Activated CD8-positive, alpha-beta T cell treated with anti-CD3 and anti-CD28 coated beads, Interleukin-2, amount 10 ng/mL, durations not matched to agents 7 days and 5 days (primary cell): ENCODE results near the gene F3. TPM values are rescaled to one million over a fixed set of nuclear protein-coding genes. Genes with fewer than 3 reads are reported as not detected.
"Not testable (repeated sequence)": the region's sequence is repeated elsewhere in the genome, so short reads cannot be mapped to it uniquely, and the experiment has no call there.

Experiments used
- ATAC-seq: fragments of 150-1000 bp; cut with Tn5 transposase; one replicate; pipeline ENCODE4 v1.10.0; 2021; ENCODE audit warnings: moderate library complexity
- CTCF ChIA-PET: fragments of 350-600 bp; sonication (Branson Sonifier 250); formaldehyde crosslinking; loops from one replicate; lab custom pipeline; 2021; ENCODE audit warnings: antibody characterized with exemption; lab: Charles Lee
- POLR2A ChIA-PET: fragments of 350-600 bp; sonication (Branson Sonifier 250); formaldehyde crosslinking; loops from one replicate; lab custom pipeline; 2021; ENCODE audit warnings: antibody characterized with exemption; lab: Charles Lee
- DNase-seq: peaks from one replicate; pipeline ENCODE4 v3.0.0-alpha.2; 2020
- H3K27ac Mint-ChIP-seq: one replicate; pipeline ENCODE4 v1.8.0; 2021; ENCODE audit warnings: mild to moderate bottlenecking, mixed read lengths
- H3K27me3 Mint-ChIP-seq: one replicate; pipeline ENCODE4 v1.8.0; 2021; ENCODE audit warnings: low read depth, mixed read lengths
- H3K36me3 Mint-ChIP-seq: one replicate; pipeline ENCODE4 v1.8.0; 2021; ENCODE audit warnings: low read depth, mixed read lengths
- H3K4me1 Mint-ChIP-seq: one replicate; pipeline ENCODE4 v1.8.0; 2021; ENCODE audit warnings: low read depth, mixed read lengths
- H3K4me3 Mint-ChIP-seq: one replicate; pipeline ENCODE4 v1.8.0; 2021; ENCODE audit warnings: mild to moderate bottlenecking, mixed read lengths
- H3K9me3 Mint-ChIP-seq: one replicate; pipeline ENCODE4 v1.8.0; 2022; ENCODE audit warnings: mixed read lengths; ENCODE audit not compliant: insufficient read depth
- total RNA-seq, 2 experiments: library from RNA; stranded (reverse); gene quantifications; one replicate each; pipeline ENCODE4 v1.2.3, GENCODE V29; 2021

Gene F3
- not detected for total RNA-seq

DNA sequence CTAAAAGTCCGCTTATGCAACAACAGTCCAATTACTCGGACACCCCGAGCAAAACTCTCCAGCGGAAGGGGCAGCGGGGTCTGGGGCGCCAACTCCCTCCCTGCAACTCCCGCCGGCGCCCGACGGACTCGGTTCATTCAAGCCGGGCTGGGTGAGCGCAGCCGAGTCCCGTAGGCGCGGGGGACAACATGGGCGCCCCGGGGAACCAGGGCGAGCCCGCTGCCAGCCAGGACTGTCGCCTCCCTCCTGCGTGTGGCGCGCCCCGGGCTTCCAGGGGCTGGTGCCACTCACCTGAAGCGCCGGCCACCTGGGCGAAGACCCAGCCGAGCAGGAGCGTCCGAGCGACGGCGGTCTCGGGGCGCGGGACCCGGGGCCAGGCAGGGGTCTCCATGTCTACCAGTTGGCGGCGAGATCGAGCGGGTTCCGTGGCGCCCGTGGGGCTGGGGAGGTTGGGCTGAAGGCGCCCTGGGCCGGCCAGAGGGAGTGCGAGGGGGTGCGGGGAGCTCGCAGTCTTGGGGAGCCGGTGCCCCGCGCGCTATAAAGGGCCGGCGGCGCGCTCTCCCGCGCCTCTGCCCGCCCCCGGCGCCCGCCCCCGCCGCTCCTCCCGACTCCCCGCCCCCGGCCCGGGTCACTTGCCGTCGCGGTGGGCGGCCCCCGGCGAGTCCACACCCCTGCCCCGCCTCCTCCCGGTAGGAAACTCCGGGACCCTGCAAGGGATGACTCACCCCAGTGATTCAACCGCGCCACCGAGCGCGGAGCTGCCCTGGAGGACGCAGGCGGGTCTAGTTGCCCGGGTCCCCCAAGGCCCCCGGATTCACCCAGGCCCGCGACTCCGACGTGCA lies at the start of gene F3:
F3 (minus strand) TSS at position 514 of the 842 bp plus-strand sequence; CDS start at position 391, 123 bp downstream.
- CTCF ChIA-PET = interaction anchor here (1.7 to 1.9 kb wide), 2 partner anchors 21 to 60 kb away, joined by 7 to 10 read pairs; no protein-coding TSS in a partner anchor
- DNase-seq (peak; percentile 75), ATAC-seq (peak; percentile 94)
- Mint-ChIP-seq H3K4me1 (peaks cover 20% of the 10 kb centered on the region), H3K27ac (no peak within 1 kb of the TSS), H3K4me3 (peak within 1 kb of the TSS; percentile 79), H3K9me3 (no peaks in the 10 kb centered on the region), H3K27me3 (peaks cover 55% of the 10 kb centered on the region), H3K36me3 (no peaks in the 10 kb centered on the region)
- POLR2A ChIA-PET = no interaction called here

DNA sequence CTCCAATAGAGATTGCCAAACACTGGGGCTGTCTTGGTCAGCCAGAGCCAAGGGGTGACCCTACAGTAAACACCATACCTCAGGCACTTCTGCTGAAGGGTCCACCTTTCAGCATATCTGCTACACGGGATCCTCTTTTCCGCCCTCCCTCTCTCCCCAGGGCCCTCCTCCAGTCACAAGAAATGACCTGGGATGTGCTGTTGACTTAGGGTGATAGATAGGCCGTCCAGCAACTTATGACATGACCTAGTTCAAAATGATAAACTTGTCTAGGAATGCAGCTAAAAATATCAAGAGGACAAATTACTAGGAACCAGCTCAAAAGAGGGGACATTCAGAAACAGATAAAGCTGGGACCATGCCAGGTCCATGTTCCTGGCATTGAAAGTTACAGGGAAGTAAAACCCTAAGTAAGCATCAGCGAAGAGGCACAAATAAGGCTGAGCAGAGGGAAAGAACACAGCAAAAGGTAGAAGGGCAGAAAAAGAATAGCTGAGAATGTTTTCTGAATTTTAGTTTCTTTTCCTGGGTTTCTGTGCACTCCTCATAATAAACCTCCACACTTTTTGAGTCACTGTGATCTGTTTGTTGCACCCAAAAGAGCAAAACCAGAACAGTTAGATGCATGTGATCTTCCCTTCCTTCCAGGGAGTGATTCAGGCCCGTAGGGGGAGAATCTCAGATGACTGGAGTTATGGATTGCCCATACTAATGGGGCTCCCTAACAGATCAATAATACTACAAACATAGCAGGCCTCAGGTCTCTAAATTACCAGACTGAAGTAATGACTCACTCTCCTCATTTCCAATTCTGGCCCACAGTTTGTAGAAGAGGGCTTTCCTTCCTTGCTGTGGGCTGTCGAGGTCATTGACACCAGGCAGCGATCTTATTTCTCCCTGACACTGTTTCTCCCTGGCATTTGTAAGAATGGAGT lies 48.9 kb upstream of the F3 start:
- ATAC-seq = no peak
- Mint-ChIP-seq H3K27ac (no peak overlapping the region), H3K4me3 (no peak overlapping the region), H3K36me3 (no peaks in the 10 kb centered on the region), H3K27me3 (peaks cover 13% of the 10 kb centered on the region), H3K4me1 (no peaks in the 10 kb centered on the region), H3K9me3 (no peaks in the 10 kb centered on the region)
- no peak for DNase-seq
- ChIA-PET CTCF (no interaction called here), POLR2A (no interaction called here)

DNA sequence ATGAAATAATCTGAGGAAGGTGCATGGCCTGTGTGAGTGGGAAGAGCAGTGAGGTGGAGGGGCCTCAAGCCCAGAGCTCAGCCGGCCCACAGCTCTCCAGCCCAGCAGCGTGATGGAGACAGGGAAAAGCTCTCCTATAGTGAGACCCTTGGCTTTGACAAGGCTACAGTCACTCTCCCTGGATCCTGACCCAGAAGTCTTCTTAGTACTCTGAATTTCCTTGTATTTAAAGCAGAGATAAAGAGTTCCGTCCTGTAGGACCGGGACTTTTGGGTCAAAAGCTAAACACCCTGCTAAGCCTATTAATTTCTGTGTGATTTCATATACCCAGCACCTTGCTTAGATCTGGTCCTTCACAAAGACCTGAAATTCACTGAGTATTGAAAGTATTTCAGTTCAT lies 48.2 kb upstream of the F3 start:
- no peak overlapping the region for H3K4me3 Mint-ChIP-seq
- ChIA-PET POLR2A (no interaction called here), CTCF (no interaction called here)
- no peaks in the 10 kb centered on the region for H3K36me3 Mint-ChIP-seq
- no peaks in the 10 kb centered on the region for H3K4me1 Mint-ChIP-seq
- DNase-seq = no peak
- peaks cover 13% of the 10 kb centered on the region for H3K27me3 Mint-ChIP-seq
- ATAC-seq = no peak
- H3K9me3 Mint-ChIP-seq = no peaks in the 10 kb centered on the region
- H3K27ac Mint-ChIP-seq = no peak overlapping the region

DNA sequence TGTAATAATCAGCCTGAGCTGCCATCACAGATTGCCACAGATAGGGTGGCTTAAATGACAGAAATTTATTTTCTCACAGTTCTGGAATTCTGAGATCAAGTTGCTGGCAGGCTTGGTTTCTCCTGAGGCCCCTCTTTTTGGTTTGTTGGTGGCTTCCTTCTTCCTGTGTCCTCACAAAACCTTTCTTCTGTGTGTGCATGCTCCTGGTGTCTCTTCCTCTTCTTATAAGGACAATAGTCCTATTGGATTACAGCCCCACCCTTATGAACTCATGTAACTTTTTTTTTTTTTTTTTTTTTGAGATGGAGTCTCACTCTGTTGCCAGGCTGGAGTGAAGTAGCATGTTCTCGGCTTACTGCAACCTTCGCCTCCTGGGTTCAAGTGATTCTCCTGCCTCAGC lies 41.0 kb upstream of the F3 start:
- H3K27me3 Mint-ChIP-seq = peaks cover 17% of the 10 kb centered on the region
- no peaks in the 10 kb centered on the region for H3K36me3 Mint-ChIP-seq
- POLR2A ChIA-PET = no interaction called here
- CTCF ChIA-PET = no interaction called here
- ATAC-seq = no peak
- no peak for DNase-seq
- no peak overlapping the region for H3K27ac Mint-ChIP-seq
- no peak overlapping the region for H3K4me3 Mint-ChIP-seq
- peaks cover 6% of the 10 kb centered on the region for H3K9me3 Mint-ChIP-seq
- no peaks in the 10 kb centered on the region for H3K4me1 Mint-ChIP-seq

DNA sequence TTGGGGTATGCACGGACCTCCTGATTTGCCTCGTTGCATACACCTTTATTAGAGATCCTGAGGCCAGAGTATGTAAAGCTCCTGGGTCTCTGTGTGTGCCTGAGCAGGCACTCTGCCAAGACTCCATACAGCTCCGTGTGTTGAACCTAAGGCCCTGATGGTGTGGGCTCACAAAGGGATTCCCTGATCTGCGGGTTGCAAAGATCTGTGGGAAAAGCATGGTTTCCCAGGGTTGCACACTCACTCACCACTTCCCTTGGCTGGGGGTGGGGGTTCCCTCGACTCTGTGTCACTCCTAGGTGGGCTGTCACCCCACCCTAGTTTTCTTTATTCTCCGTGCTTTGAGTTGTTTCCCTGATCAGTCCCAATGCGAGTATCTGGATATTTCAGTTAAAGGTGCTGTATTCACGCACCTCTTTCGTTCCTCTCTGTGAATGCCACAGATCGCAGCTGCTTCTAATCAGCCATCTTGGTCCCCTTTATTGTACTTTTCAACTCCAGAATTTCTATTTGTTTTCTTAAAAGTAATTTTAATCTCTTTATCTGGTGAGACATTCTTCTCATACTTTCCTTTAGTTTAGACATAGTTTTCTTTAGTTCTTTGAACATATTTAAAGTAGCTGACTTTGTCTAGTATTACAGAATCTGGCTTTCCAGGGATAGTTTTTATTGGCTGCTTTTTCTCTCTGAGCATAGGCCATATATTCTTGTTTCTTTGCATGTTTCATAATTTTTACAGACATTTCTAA lies 39.0 kb upstream of the F3 start:
- no peaks in the 10 kb centered on the region for H3K36me3 Mint-ChIP-seq
- peaks cover 9% of the 10 kb centered on the region for H3K27me3 Mint-ChIP-seq
- no peak overlapping the region for H3K27ac Mint-ChIP-seq
- CTCF ChIA-PET = no interaction called here
- peaks cover 10% of the 10 kb centered on the region for H3K9me3 Mint-ChIP-seq
- ATAC-seq (no peak), DNase-seq (no peak)
- H3K4me3 Mint-ChIP-seq = no peak overlapping the region
- POLR2A ChIA-PET = no interaction called here
- H3K4me1 Mint-ChIP-seq = no peaks in the 10 kb centered on the region

DNA sequence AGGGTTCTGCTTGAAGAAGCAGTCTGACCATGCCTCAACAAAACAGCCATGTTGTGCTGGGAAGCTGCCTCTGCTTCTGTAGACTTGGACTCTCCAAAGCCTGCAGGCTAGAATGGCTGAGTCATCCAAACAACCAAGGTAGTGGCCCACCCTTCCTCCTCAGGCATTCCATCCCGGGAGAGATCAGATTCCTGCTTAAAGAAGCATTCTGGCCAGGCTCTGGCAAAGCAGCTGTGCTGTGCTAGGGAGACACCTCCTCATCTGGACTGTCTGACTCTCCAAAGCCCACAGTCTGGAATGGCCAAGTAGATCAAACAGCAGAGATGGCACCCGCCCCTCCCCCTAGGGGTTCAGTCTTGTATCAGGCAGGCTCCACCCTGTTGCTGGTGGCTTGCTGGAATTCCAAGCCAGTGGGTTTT lies 38.3 kb upstream of the F3 start:
- no peaks in the 10 kb centered on the region for H3K36me3 Mint-ChIP-seq
- ATAC-seq = no peak
- no peak overlapping the region for H3K4me3 Mint-ChIP-seq
- DNase-seq = no peak
- CTCF ChIA-PET = no interaction called here
- peaks cover 9% of the 10 kb centered on the region for H3K27me3 Mint-ChIP-seq
- H3K4me1 Mint-ChIP-seq = no peaks in the 10 kb centered on the region
- POLR2A ChIA-PET = no interaction called here
- H3K27ac Mint-ChIP-seq = no peak overlapping the region
- peaks cover 10% of the 10 kb centered on the region for H3K9me3 Mint-ChIP-seq

DNA sequence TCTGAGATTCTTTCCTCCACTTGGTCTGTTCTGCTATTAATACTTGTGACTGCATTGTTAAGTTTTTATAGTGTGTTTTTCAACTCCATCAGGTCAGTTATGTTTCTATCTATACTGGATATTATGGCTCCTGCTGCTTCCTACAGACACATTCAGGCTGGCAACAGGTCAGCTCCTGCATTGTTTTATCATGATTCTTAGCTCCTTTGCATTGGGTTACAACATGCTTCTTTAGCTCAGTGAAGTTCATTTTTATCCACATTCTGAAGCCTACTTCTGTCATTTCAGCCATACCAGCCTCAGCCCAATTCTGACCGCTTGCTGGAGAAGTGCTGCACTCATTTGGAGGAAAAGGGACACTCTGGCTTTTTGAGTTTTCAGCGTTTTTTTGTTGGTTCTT lies 37.3 kb upstream of the F3 start:
- Mint-ChIP-seq H3K36me3 (no peaks in the 10 kb centered on the region), H3K27ac (no peak overlapping the region), H3K4me1 (no peaks in the 10 kb centered on the region), H3K9me3 (peaks cover 10% of the 10 kb centered on the region), H3K4me3 (no peak overlapping the region), H3K27me3 (peaks cover 8% of the 10 kb centered on the region)
- CTCF ChIA-PET = no interaction called here
- POLR2A ChIA-PET = no interaction called here
- DNase-seq (no peak), ATAC-seq (no peak)

DNA sequence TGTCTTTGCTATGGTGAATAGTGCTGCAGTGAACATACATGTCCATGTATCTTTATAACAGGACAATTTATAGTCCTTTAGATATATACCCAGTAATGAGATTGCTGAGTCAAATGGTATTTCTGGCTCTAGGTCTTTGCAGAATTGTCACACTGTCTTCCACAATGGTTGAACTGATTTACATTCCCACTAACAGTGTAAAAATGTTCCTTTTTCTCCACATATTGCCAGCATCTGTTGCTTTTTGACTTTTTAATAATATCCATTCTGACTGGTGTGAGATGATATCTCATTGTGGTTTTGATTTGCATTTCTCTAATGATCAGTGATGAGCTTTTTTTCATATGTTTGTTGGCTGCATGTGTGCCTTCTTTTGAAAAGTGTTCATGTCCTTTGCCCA lies 32.4 kb upstream of the F3 start:
- H3K27me3 Mint-ChIP-seq, H3K27ac Mint-ChIP-seq, CTCF ChIA-PET, H3K4me1 Mint-ChIP-seq, DNase-seq, ATAC-seq, H3K36me3 Mint-ChIP-seq, POLR2A ChIA-PET, H3K4me3 Mint-ChIP-seq: not testable (repeated sequence)
- H3K9me3 Mint-ChIP-seq = peaks cover 14% of the 10 kb centered on the region

DNA sequence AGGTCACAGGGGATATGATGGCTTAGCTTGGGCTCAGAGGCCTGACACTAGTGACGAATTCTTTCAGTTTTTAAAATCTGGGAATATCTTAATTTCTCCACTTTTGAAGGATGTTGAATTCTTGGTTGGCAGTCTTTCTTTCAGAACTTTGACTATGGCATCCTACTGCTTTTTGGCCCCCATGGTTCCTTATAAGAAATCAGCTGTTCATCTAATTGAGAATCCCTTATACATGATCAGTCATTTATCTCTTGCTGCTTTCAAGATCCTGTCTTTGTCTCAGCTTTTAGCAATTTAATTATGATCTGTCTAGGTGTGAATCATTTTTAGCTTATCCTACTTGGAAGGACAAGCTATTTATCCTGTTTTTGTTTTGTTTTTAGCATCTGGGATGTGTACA lies 31.2 kb upstream of the F3 start:
- ChIA-PET POLR2A (no interaction called here), CTCF (no interaction called here)
- DNase-seq (no peak), ATAC-seq (no peak)
- Mint-ChIP-seq H3K9me3 (peaks cover 10% of the 10 kb centered on the region), H3K27ac (no peak overlapping the region), H3K4me1 (no peaks in the 10 kb centered on the region), H3K36me3 (no peaks in the 10 kb centered on the region), H3K4me3 (no peak overlapping the region), H3K27me3 (peaks cover 6% of the 10 kb centered on the region)

DNA sequence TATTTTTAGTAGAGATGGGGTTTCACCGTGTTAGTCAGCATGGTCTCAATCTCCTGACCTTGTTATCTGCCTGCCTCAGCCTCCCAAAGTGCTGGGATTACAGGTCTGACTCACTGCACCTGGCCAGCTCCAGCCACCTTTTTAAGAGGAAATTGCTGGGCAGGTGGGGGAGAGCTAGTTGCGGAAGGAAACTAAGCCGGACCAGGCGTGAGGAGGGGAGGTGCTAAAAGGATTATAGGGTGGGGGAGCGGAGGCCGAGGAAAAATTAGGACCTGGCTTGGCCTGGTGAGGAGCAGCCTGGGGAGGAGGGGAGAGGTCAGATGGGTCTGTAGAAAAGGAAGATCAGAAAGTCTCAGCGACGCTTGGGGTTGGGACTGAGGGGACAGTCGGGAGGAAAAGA lies 29.4 kb upstream of the F3 start:
- H3K27ac Mint-ChIP-seq, CTCF ChIA-PET, ATAC-seq, POLR2A ChIA-PET, H3K4me1 Mint-ChIP-seq, DNase-seq, H3K36me3 Mint-ChIP-seq, H3K27me3 Mint-ChIP-seq, H3K9me3 Mint-ChIP-seq, H3K4me3 Mint-ChIP-seq: not testable (repeated sequence)

DNA sequence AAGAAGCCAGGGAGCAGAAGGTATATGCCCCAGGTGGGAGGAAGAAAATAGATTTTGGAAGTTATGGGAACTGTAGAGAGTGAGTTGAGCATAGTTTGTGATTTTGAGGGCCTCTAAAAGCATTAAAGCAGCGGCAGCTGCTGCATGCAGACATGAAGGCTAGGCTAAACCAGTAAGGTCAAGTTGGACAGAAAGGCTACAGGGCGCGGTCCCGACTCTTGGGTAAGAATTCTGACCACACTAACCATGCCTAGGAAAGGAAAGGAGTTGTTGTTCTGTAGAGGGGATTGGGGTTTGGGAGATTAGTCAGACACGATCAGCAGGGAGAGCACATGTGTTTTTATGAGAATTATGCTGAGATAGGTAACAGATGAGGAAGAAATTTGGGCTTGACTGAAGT lies 27.2 kb upstream of the F3 start:
- not testable (repeated sequence) for H3K27me3 Mint-ChIP-seq, H3K4me3 Mint-ChIP-seq

More for the DNA sequence above, 27.2 kb upstream of the F3 start:
- DNase-seq, H3K27ac Mint-ChIP-seq, H3K4me1 Mint-ChIP-seq, H3K36me3 Mint-ChIP-seq, CTCF ChIA-PET, POLR2A ChIA-PET, H3K9me3 Mint-ChIP-seq, ATAC-seq: not testable (repeated sequence)
